H9 (cell line): ENCODE data around the gene EFCC1. TPM values are rescaled to one million over a fixed set of nuclear protein-coding genes. Genes with fewer than 3 reads are reported as not detected.

ENCODE experiments used
- DNase-seq: peaks from one replicate; pipeline ENCODE4 v3.0.0-alpha.2; 2017
- H2AFZ ChIP-seq: one replicate; pipeline ENCODE4 v1.6.1; 2013; ENCODE audit warnings: mild to moderate bottlenecking, low read length, control low read depth, moderate library complexity
- H2AK5ac ChIP-seq: 2 replicates; pipeline ENCODE4 v1.6.1; 2013; ENCODE audit warnings: low read length, control low read depth, mixed read lengths; ENCODE audit not compliant: insufficient read length
- H2BK120ac ChIP-seq: one replicate; pipeline ENCODE4 v1.6.1; 2013; ENCODE audit warnings: low read depth, mild to moderate bottlenecking, low read length, control low read depth, inconsistent platforms; ENCODE audit not compliant: poor library complexity, severe bottlenecking
- H2BK12ac ChIP-seq: 2 replicates; pipeline ENCODE4 v1.6.1; 2013; ENCODE audit warnings: low read length, control low read depth, mixed read lengths, low read depth; ENCODE audit not compliant: insufficient read length
- H2BK15ac ChIP-seq: 2 replicates; pipeline ENCODE4 v1.6.1; 2013; ENCODE audit warnings: low read depth, low read length, control low read depth
- H2BK20ac ChIP-seq: one replicate; pipeline ENCODE4 v1.6.1; 2013; ENCODE audit warnings: low read depth, mild to moderate bottlenecking, low read length, control low read depth, inconsistent platforms; ENCODE audit not compliant: poor library complexity, severe bottlenecking
- H2BK5ac ChIP-seq: 2 replicates; pipeline ENCODE4 v1.6.1; 2013; ENCODE audit warnings: low read length, control low read depth, mixed read lengths; ENCODE audit not compliant: insufficient read length
- H3K14ac ChIP-seq: 2 replicates; pipeline ENCODE4 v1.6.1; 2013; ENCODE audit warnings: low read length, control low read depth; ENCODE audit not compliant: insufficient read depth
- H3K18ac ChIP-seq: 2 replicates; pipeline ENCODE4 v1.6.1; 2013; ENCODE audit warnings: low read depth, mild to moderate bottlenecking, mixed read lengths, low read length, control low read depth; ENCODE audit not compliant: insufficient read length
- H3K23ac ChIP-seq: 2 replicates; pipeline ENCODE4 v1.6.1; 2013; ENCODE audit warnings: low read length, control low read depth, mixed read lengths, low read depth; ENCODE audit not compliant: insufficient read length
- H3K23me2 ChIP-seq: 2 replicates; pipeline ENCODE4 v1.6.1; 2013; ENCODE audit warnings: low read depth, mild to moderate bottlenecking, mixed read lengths, low read length, control low read depth; ENCODE audit not compliant: insufficient read length, poor library complexity, severe bottlenecking
- H3K27ac ChIP-seq: 2 replicates; pipeline ENCODE4 v1.5.1; 2013; ENCODE audit warnings: low read length, control low read depth, mixed read lengths, low read depth; ENCODE audit not compliant: insufficient read length
- H3K27me3 ChIP-seq: 2 replicates; pipeline ENCODE4 v1.6.1; 2013; ENCODE audit warnings: low read length, control low read depth, inconsistent platforms; ENCODE audit not compliant: insufficient read depth
- H3K4ac ChIP-seq: 2 replicates; pipeline ENCODE4 v1.6.1; 2013; ENCODE audit warnings: low read depth, mild to moderate bottlenecking, control low read depth, inconsistent platforms, low read length, moderate library complexity
- H3K4me1 ChIP-seq: 2 replicates; pipeline ENCODE4 v1.6.1; 2013; ENCODE audit warnings: low read length, control low read depth, inconsistent platforms; ENCODE audit not compliant: insufficient read depth
- H3K4me2 ChIP-seq: 2 replicates; pipeline ENCODE4 v1.6.1; 2013; ENCODE audit warnings: low read length, control low read depth, mixed read lengths; ENCODE audit not compliant: insufficient read length, insufficient read depth
- H3K56ac ChIP-seq: 2 replicates; pipeline ENCODE4 v1.6.1; 2013; ENCODE audit warnings: low read depth, mild to moderate bottlenecking, mixed read lengths, low read length, control low read depth; ENCODE audit not compliant: insufficient read length
- H3K79me1 ChIP-seq: 2 replicates; pipeline ENCODE4 v1.6.1; 2013; ENCODE audit warnings: low read depth, mild to moderate bottlenecking, moderate library complexity, low read length, control low read depth, inconsistent platforms; ENCODE audit not compliant: insufficient read depth, poor library complexity, severe bottlenecking
- H3K79me2 ChIP-seq: 2 replicates; pipeline ENCODE4 v1.6.1; 2013; ENCODE audit warnings: low read length, control low read depth, inconsistent platforms; ENCODE audit not compliant: insufficient read depth
- H3K9ac ChIP-seq: 2 replicates; pipeline ENCODE4 v1.6.1; 2013; ENCODE audit warnings: low read length, control low read depth, mixed read lengths; ENCODE audit not compliant: insufficient read length; ENCODE audit errors: extremely low read depth
- H3K9me3 ChIP-seq: one replicate; pipeline ENCODE4 v1.6.1; 2013; ENCODE audit warnings: low read depth, low read length, inconsistent platforms; ENCODE audit not compliant: control insufficient read depth
- H3T11ph ChIP-seq: one replicate; pipeline ENCODE4 v1.6.1; 2013; ENCODE audit warnings: mild to moderate bottlenecking, low read length, control low read depth, inconsistent platforms
- H4K20me1 ChIP-seq: one replicate; pipeline ENCODE4 v1.6.1; 2013; ENCODE audit not compliant: control insufficient read depth, insufficient read length, insufficient read depth
- H4K5ac ChIP-seq: 2 replicates; pipeline ENCODE4 v1.6.1; 2013; ENCODE audit warnings: low read depth, mild to moderate bottlenecking, mixed read lengths, low read length, control low read depth; ENCODE audit not compliant: insufficient read length
- H4K8ac ChIP-seq: replicated peaks from 2 replicates; pipeline ENCODE4 v1.6.1; 2013; ENCODE audit warnings: low read length, control low read depth, mixed read lengths, low read depth; ENCODE audit not compliant: insufficient read length
- H4K91ac ChIP-seq: 2 replicates; pipeline ENCODE4 v1.6.1; 2013; ENCODE audit warnings: low read depth, mild to moderate bottlenecking, moderate library complexity, mixed read lengths, low read length, control low read depth; ENCODE audit not compliant: insufficient read length
- H3K27ac Mint-ChIP-seq, 3 experiments: 2 replicates in 2 of 3; 3 replicates in 1 of 3; pipeline ENCODE4 v1.8.0; 2020 to 2021; ENCODE audit warnings: mixed read lengths in 3 of 3, mild to moderate bottlenecking in 1 of 3, moderate library complexity in 1 of 3
- H3K27me3 Mint-ChIP-seq: 2 replicates; pipeline ENCODE4 v1.8.0; 2021; ENCODE audit warnings: low read depth, mild to moderate bottlenecking, moderate library complexity, mixed read lengths
- H3K36me3 Mint-ChIP-seq, 3 experiments: 2 replicates in 2 of 3; 3 replicates in 1 of 3; pipeline ENCODE4 v1.8.0; 2020 to 2021; ENCODE audit warnings: low read depth in 3 of 3, mixed read lengths in 3 of 3; ENCODE audit not compliant: insufficient read depth in 1 of 3
- H3K4me1 Mint-ChIP-seq, 2 experiments: 2 replicates each; pipeline ENCODE4 v1.8.0; 2020; ENCODE audit warnings: mixed read lengths in 2 of 2
- H3K4me3 Mint-ChIP-seq, 2 experiments: 2 replicates in 1 of 2; 3 replicates in 1 of 2; pipeline ENCODE4 v1.8.0; 2020 to 2021; ENCODE audit warnings: mild to moderate bottlenecking in 2 of 2, mixed read lengths in 2 of 2, moderate library complexity in 1 of 2
- H3K9me3 Mint-ChIP-seq, 2 experiments: 2 replicates in 1 of 2; 3 replicates in 1 of 2; pipeline ENCODE4 v1.8.0; 2020; ENCODE audit warnings: mild to moderate bottlenecking in 2 of 2, mixed read lengths in 2 of 2, moderate library complexity in 1 of 2
- WGBS: extraction: QIAGEN DNeasy Blood & Tissue Kit; methylation state at CpG from one replicate; pipeline ENCODE4 v1.1.7; 2013; ENCODE audit warnings: missing lambda C conversion rate, low lambda C conversion rate, mixed read lengths; ENCODE audit not compliant: insufficient read length; ENCODE audit errors: extremely low coverage; 5-methylcytosine and 5-hydroxymethylcytosine counted together
- total RNA-seq: library from RNA; stranded (reverse); gene quantifications from 2 replicates; pipeline ENCODE4 v1.2.1, GENCODE V29; 2021
- TF ChIP-seq, protein P1 (sequence below): fragments of 200-600 bp; sonication (generic); conservative IDR thresholded peaks from 3 replicates; pipeline ENCODE4 v1.8.0; 2021; ENCODE audit warnings: antibody characterized with exemption, mild to moderate bottlenecking

EFCC1 gene
- total RNA-seq, 1 experiment from 2014 or later, result 0.09 TPM

DNA sequence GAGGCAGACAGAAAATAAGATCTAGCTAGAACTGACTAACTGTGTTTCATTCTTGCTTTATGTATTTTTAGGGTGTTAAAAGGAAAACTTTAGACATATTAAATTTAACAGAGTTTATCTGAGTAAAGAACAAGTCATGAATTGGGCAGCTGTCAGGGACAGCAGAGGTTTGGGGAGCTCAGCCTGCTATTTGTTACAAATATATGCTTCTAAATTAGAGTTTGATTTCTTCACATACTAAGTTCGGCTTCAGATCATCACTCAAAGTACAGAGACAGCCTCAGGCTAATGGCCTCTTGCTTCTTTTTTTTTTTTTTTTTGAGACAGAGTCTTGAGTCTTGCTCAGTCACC is 21.9 kb downstream of the EFCC1 start:
- no peak overlapping the region for H3K4ac ChIP-seq
- H2BK20ac ChIP-seq, result no peak overlapping the region
- no peak overlapping the region for H2BK5ac ChIP-seq
- H3K14ac ChIP-seq, result no peak overlapping the region
- H4K5ac ChIP-seq, result no peak overlapping the region
- WGBS, result no CpG with 5 or more reads among the region's 1 CpG
- H3K4me1 ChIP-seq, result no peaks in the 10 kb centered on the region
- H3K79me2 ChIP-seq, result no peaks in the 10 kb centered on the region
- TF ChIP-seq, protein P1, sequence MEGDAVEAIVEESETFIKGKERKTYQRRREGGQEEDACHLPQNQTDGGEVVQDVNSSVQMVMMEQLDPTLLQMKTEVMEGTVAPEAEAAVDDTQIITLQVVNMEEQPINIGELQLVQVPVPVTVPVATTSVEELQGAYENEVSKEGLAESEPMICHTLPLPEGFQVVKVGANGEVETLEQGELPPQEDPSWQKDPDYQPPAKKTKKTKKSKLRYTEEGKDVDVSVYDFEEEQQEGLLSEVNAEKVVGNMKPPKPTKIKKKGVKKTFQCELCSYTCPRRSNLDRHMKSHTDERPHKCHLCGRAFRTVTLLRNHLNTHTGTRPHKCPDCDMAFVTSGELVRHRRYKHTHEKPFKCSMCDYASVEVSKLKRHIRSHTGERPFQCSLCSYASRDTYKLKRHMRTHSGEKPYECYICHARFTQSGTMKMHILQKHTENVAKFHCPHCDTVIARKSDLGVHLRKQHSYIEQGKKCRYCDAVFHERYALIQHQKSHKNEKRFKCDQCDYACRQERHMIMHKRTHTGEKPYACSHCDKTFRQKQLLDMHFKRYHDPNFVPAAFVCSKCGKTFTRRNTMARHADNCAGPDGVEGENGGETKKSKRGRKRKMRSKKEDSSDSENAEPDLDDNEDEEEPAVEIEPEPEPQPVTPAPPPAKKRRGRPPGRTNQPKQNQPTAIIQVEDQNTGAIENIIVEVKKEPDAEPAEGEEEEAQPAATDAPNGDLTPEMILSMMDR, result no peak
- H3K23me2 ChIP-seq, result no peaks in the 10 kb centered on the region
- Mint-ChIP-seq H3K4me3 (no peak overlapping the region; a peak in 1 of 5 replicates), H3K27ac (no peak overlapping the region), H3K4me1 (peaks cover 2 to 5% of the 10 kb centered on the region in 2 experiments; a peak in 3 of 4 replicates), H3K9me3 (peaks cover 0 to 3% of the 10 kb centered on the region in 2 experiments; a peak in 1 of 5 replicates), H3K27me3 (peaks cover 56% of the 10 kb centered on the region), H3K36me3 (peaks cover 0 to 3% (median 0%) of the 10 kb centered on the region in 3 experiments; a peak in 1 of 7 replicates)
- H4K20me1 ChIP-seq, result no peaks in the 10 kb centered on the region
- no peak overlapping the region for H3K56ac ChIP-seq
- H2BK15ac ChIP-seq, result no peak overlapping the region
- no peak overlapping the region for H3K23ac ChIP-seq
- H3K9ac ChIP-seq, result no peak overlapping the region
- H3K27me3 ChIP-seq, result peaks cover 3% of the 10 kb centered on the region; the same call in 1 of the 2 replicates
- no peak overlapping the region for H3T11ph ChIP-seq
- DNase-seq, result no peak
- H3K79me1 ChIP-seq, result no peaks in the 10 kb centered on the region
- no peak overlapping the region for H4K8ac ChIP-seq
- H2AK5ac ChIP-seq, result no peak overlapping the region
- H3K27ac ChIP-seq, result no peak overlapping the region
- H3K4me2 ChIP-seq, result no peak overlapping the region
- no peak overlapping the region for H2BK120ac ChIP-seq
- no peaks in the 10 kb centered on the region for H3K9me3 ChIP-seq
- H3K18ac ChIP-seq, result no peak overlapping the region
- no peak overlapping the region for H2AFZ ChIP-seq
- H4K91ac ChIP-seq, result no peak overlapping the region
- no peak overlapping the region for H2BK12ac ChIP-seq
